HepG2 (cell line): ENCODE measurements around the gene WDFY1. TPM values are rescaled to one million over a fixed set of nuclear protein-coding genes. Genes with fewer than 3 reads are reported as not detected.
A peak's percentile ranks its signal among the peaks of the same experiment; 100 is the strongest.

ENCODE experiments used
- AGO2 ChIP-seq: fragments of 200-400 bp; formaldehyde crosslinking; optimal IDR thresholded peaks from 2 replicates; pipeline ENCODE3; 2017; ENCODE audit warnings: mild to moderate bottlenecking, low read depth, low read length, moderate library complexity
- ATAD3A ChIP-seq: sonication (generic); formaldehyde crosslinking; IDR thresholded peaks from 2 replicates; pipeline ENCODE4 v1.4.0; 2020; ENCODE audit warnings: missing genetic modification reagents
- CBX2 ChIP-seq, 2 experiments: fragments of 200-600 bp in 1 of 2; sonication (generic); formaldehyde crosslinking in 1 of 2; IDR thresholded peaks; 2 replicates each; pipeline versions ENCODE4 v1.7.0 to v1.8.1; 2018 to 2022; ENCODE audit warnings: low read depth in 2 of 2, low read length in 1 of 2, mild to moderate bottlenecking in 1 of 2, missing genetic modification reagents in 1 of 2
- CREB3 ChIP-seq: sonication (generic); formaldehyde crosslinking; IDR thresholded peaks from 2 replicates; pipeline ENCODE4 v1.5.0; 2020; ENCODE audit warnings: missing genetic modification reagents
- DR1 ChIP-seq: sonication (generic); formaldehyde crosslinking; IDR thresholded peaks from 2 replicates; pipeline ENCODE4 v1.8.0; 2021; ENCODE audit warnings: mild to moderate bottlenecking, missing genetic modification reagents, inconsistent platforms
- HMG20B ChIP-seq: conservative IDR thresholded peaks from 2 replicates; pipeline ENCODE4 v1.6.1; 2016; ENCODE audit warnings: missing genetic modification reagents, missing compliant biosample characterization
- IRF2 ChIP-seq: IDR thresholded peaks from 2 replicates; pipeline ENCODE4 v1.6.1; 2018; ENCODE audit warnings: missing genetic modification reagents, missing compliant biosample characterization
- ISX ChIP-seq: sonication (generic); formaldehyde crosslinking; conservative IDR thresholded peaks from 2 replicates; pipeline ENCODE4 v1.5.0; 2020; ENCODE audit warnings: missing genetic modification reagents
- MAFF ChIP-seq: IDR thresholded peaks from 2 replicates; pipeline ENCODE4 v1.6.1; 2011; ENCODE audit warnings: low read depth, low read length, improper control_type of control experiment
- NFATC3 ChIP-seq: sonication (generic); formaldehyde crosslinking; IDR thresholded peaks from 2 replicates; pipeline ENCODE4 v1.5.1; 2020; ENCODE audit warnings: mild to moderate bottlenecking, missing genetic modification reagents
- ONECUT2 ChIP-seq: sonication (generic); formaldehyde crosslinking; IDR thresholded peaks from 2 replicates; pipeline ENCODE4 v1.4.0; 2020; ENCODE audit warnings: missing genetic modification reagents
- PLRG1 ChIP-seq: fragments of 450-650 bp; conservative IDR thresholded peaks from 2 replicates; pipeline ENCODE4 v1.6.1; 2016
- REL ChIP-seq: sonication (generic); formaldehyde crosslinking; conservative IDR thresholded peaks from 2 replicates; pipeline ENCODE4 v1.8.0; 2022; ENCODE audit warnings: mild to moderate bottlenecking, missing genetic modification reagents, moderate library complexity
- REXO4 ChIP-seq: sonication (generic); formaldehyde crosslinking; IDR thresholded peaks from 2 replicates; pipeline ENCODE4 v1.8.0; 2022; ENCODE audit warnings: missing genetic modification reagents, mild to moderate bottlenecking, borderline replicate concordance
- RFX1 ChIP-seq: fragments of 450-650 bp; IDR thresholded peaks from 2 replicates; pipeline ENCODE4 v1.6.1; 2017
- SMAD9 ChIP-seq: sonication (generic); formaldehyde crosslinking; IDR thresholded peaks from 2 replicates; pipeline ENCODE4 v1.5.1; 2020; ENCODE audit warnings: mild to moderate bottlenecking, missing genetic modification reagents
- THYN1 ChIP-seq: sonication (generic); formaldehyde crosslinking; IDR thresholded peaks from 2 replicates; pipeline ENCODE4 v1.8.1; 2023; ENCODE audit warnings: low read depth, mild to moderate bottlenecking, moderate library complexity, missing genetic modification reagents, borderline replicate concordance
- ZBTB7A ChIP-seq: sonication (generic); formaldehyde crosslinking; IDR thresholded peaks from 2 replicates; pipeline ENCODE4 v1.8.0; 2022; ENCODE audit warnings: mild to moderate bottlenecking, missing genetic modification reagents
- ZNF326 ChIP-seq: sonication (generic); formaldehyde crosslinking; IDR thresholded peaks from 2 replicates; pipeline ENCODE4 v1.4.0; 2020; ENCODE audit warnings: missing genetic modification reagents, borderline replicate concordance
- ZNF510 ChIP-seq: sonication (generic); formaldehyde crosslinking; IDR thresholded peaks from 2 replicates; pipeline ENCODE4 v1.4.0; 2020; ENCODE audit warnings: low read depth, mild to moderate bottlenecking, missing genetic modification reagents
- ZNF782 ChIP-seq: sonication (generic); formaldehyde crosslinking; IDR thresholded peaks from 2 replicates; pipeline ENCODE4 v1.4.0; 2020; ENCODE audit warnings: missing genetic modification reagents, mild to moderate bottlenecking, borderline replicate concordance
- polyA plus RNA-seq, 8 experiments: library from polyadenylated mRNA; depleted of rRNA in 3 of 8; stranded (reverse) in 7 of 8; unstranded in 1 of 8; fragments of >200 nt; fragmentation: Illumina TruSeq in 4 of 8; extraction: Trizol in 4 of 8; gene quantifications; 2 replicates each; pipeline versions ENCODE4 v1.2.1 to v1.2.3, GENCODE V29; 2011 to 2016; ENCODE audit warnings: low read depth in 4 of 8, missing spikeins in 1 of 8, mixed read lengths in 1 of 8; ENCODE audit not compliant: insufficient read depth in 1 of 8
- total RNA-seq, 5 experiments: library from RNA; depleted of rRNA; stranded (reverse); fragments of >200 nt; fragmentation: Illumina TruSeq; extraction: Trizol; gene quantifications; 2 replicates each; pipeline ENCODE4 v1.2.3, GENCODE V29; 2016; ENCODE audit warnings: low read depth in 1 of 5
- TF ChIP-seq, protein P1 (sequence below): sonication (generic); formaldehyde crosslinking; IDR thresholded peaks from 2 replicates; pipeline ENCODE4 v1.4.0; 2020; ENCODE audit warnings: missing genetic modification reagents, borderline replicate concordance
- TF ChIP-seq, protein P2 (sequence below): sonication (generic); formaldehyde crosslinking; IDR thresholded peaks from 2 replicates; pipeline ENCODE4 v1.8.0; 2022; ENCODE audit warnings: low read depth, missing genetic modification reagents

The WDFY1 gene
- total and polyA plus RNA-seq, 2 of the 13 experiments (the other 11 are each of a cell fraction or from before 2014, with no cell fraction given), result 77.0 to 78.4 TPM

DNA sequence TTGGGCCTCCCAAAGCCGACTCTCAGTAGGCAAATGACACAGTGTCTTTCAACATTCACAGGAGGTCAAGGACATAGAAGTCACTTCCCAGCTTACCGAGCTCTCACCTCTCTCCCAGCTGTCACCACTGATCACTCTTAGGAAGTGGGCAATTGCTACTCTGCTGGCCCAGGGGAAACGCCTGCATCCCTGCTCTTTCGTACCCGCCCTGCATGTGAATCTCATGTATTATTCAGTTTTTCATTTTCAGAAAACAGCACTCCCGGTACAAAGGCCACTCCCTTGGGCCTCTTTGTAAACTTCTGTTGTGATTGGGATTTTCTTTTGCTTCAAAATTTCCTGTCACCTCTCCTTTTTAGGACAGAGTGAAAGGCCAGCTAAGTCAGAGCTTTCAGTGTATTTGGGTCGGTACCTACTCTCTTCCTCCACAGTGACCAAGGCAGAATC, 27.5 kb upstream of the WDFY1 start (continued):
- TF ChIP-seq, protein P1, sequence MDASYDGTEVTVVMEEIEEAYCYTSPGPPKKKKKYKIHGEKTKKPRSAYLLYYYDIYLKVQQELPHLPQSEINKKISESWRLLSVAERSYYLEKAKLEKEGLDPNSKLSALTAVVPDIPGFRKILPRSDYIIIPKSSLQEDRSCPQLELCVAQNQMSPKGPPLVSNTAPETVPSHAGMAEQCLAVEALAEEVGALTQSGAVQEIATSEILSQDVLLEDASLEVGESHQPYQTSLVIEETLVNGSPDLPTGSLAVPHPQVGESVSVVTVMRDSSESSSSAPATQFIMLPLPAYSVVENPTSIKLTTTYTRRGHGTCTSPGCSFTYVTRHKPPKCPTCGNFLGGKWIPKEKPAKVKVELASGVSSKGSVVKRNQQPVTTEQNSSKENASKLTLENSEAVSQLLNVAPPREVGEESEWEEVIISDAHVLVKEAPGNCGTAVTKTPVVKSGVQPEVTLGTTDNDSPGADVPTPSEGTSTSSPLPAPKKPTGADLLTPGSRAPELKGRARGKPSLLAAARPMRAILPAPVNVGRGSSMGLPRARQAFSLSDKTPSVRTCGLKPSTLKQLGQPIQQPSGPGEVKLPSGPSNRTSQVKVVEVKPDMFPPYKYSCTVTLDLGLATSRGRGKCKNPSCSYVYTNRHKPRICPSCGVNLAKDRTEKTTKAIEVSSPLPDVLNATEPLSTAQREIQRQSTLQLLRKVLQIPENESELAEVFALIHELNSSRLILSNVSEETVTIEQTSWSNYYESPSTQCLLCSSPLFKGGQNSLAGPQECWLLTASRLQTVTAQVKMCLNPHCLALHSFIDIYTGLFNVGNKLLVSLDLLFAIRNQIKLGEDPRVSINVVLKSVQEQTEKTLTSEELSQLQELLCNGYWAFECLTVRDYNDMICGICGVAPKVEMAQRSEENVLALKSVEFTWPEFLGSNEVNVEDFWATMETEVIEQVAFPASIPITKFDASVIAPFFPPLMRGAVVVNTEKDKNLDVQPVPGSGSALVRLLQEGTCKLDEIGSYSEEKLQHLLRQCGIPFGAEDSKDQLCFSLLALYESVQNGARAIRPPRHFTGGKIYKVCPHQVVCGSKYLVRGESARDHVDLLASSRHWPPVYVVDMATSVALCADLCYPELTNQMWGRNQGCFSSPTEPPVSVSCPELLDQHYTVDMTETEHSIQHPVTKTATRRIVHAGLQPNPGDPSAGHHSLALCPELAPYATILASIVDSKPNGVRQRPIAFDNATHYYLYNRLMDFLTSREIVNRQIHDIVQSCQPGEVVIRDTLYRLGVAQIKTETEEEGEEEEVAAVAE (CRISPR knock-in tag), result no peak
- no peak for TF ChIP-seq CBX2 (IDR thresholded peaks at IDR 0.05; ENCODE audit: low read depth, low read length)
- TF ChIP-seq CBX2 (CRISPR knock-in tag; IDR thresholded peaks at IDR 0.05; ENCODE audit: low read depth), result no peak
- TF ChIP-seq REL (CRISPR knock-in tag), result no peak
- TF ChIP-seq CREB3, result no peak
- TF ChIP-seq PLRG1, result no peak
- no peak for TF ChIP-seq ZNF326 (CRISPR knock-in tag)
- TF ChIP-seq REXO4 (CRISPR knock-in tag), result no peak
- TF ChIP-seq DR1 (CRISPR knock-in tag), result no peak
- 0 out of 2 replicates have a peak, but pooled peaks have one; percentile 19 for TF ChIP-seq HMG20B (CRISPR knock-in tag)
- TF ChIP-seq AGO2, result no peak
- no peak for TF ChIP-seq NFATC3 (CRISPR knock-in tag)
- no peak for TF ChIP-seq ISX (CRISPR knock-in tag)
- no peak for TF ChIP-seq ZNF782 (CRISPR knock-in tag)
- no peak for TF ChIP-seq SMAD9 (CRISPR knock-in tag)
- TF ChIP-seq THYN1 (CRISPR knock-in tag), result no peak
- no peak for TF ChIP-seq RFX1
- no peak for TF ChIP-seq ONECUT2 (CRISPR knock-in tag)
- no peak for TF ChIP-seq ATAD3A (CRISPR knock-in tag)
- no peak for TF ChIP-seq MAFF
- TF ChIP-seq ZNF510 (CRISPR knock-in tag), result no peak
- 0 out of 2 replicates have a peak, but pooled peaks have one; percentile 16 for TF ChIP-seq IRF2 (CRISPR knock-in tag)
- TF ChIP-seq, protein P2, sequence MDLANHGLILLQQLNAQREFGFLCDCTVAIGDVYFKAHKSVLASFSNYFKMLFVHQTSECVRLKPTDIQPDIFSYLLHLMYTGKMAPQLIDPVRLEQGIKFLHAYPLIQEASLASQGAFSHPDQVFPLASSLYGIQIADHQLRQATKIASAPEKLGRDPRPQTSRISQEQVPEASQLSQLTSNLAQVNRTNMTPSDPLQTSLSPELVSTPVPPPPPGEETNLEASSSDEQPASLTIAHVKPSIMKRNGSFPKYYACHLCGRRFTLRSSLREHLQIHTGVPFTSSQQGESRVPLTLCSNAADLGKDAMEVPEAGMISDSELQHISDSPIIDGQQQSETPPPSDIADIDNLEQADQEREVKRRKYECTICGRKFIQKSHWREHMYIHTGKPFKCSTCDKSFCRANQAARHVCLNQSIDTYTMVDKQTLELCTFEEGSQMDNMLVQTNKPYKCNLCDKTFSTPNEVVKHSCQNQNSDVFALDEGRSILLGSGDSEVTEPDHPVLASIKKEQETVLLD (CRISPR knock-in tag), result no peak
- no peak for TF ChIP-seq ZBTB7A (CRISPR knock-in tag)
